OCI-M2 (cell line): Measurements from ENCODE around the gene C1GALT1.

Experiments
- DNase-seq: peaks from one replicate; lab custom pipeline; 2025; ENCODE audit not compliant: unreplicated experiment; lab: John Stamatoyannopoulos, UW

C1GALT1 gene

GRCh38 chr7:7265081-7266075 lies 83.0 kb downstream of the C1GALT1 start:
- DNase-seq, result no peak

GRCh38 chr7:7266257-7266881 lies 84.0 kb downstream of the C1GALT1 start:
- DNase-seq, result no peak

GRCh38 chr7:7271094-7271874 lies 88.9 kb downstream of the C1GALT1 start:
- DNase-seq, result no peak

GRCh38 chr7:7272294-7272693 lies 90.0 kb downstream of the C1GALT1 start:
- no peak for DNase-seq

- DNase-seq, result no peak
Observed at GRCh38 chr7:7274782-7275181, 92.4 kb downstream of the C1GALT1 start.

GRCh38 chr7:7276161-7276560 lies 93.8 kb downstream of the C1GALT1 start:
- DNase-seq, result no peak

GRCh38 chr7:7290429-7291122 lies 108.2 kb downstream of the C1GALT1 start:
- no peak for DNase-seq

GRCh38 chr7:7292085-7292484 lies 109.7 kb downstream of the C1GALT1 start:
- DNase-seq, result no peak

- no peak for DNase-seq
Observed at GRCh38 chr7:7292608-7293007, 110.3 kb downstream of the C1GALT1 start.

GRCh38 chr7:7293092-7293491 lies 110.7 kb downstream of the C1GALT1 start:
- DNase-seq, result no peak

- DNase-seq, result no peak
Observed at GRCh38 chr7:7294911-7295310, 112.6 kb downstream of the C1GALT1 start.
